GM19372 (cell line): ENCODE measurements around the gene MRPS18C.
"Not testable (repeated sequence)": the region's sequence is repeated elsewhere in the genome, so short reads cannot be mapped to it uniquely, and the experiment has no call there.

ENCODE experiments used
- ATAC-seq: cut with Tn5 transposase; IDR thresholded peaks from one replicate; pipeline ENCODE4 v1.9.1; 2021; ENCODE audit warnings: mild to moderate bottlenecking, low read depth, moderate library complexity; ENCODE audit not compliant: unreplicated experiment

Gene MRPS18C

DNA sequence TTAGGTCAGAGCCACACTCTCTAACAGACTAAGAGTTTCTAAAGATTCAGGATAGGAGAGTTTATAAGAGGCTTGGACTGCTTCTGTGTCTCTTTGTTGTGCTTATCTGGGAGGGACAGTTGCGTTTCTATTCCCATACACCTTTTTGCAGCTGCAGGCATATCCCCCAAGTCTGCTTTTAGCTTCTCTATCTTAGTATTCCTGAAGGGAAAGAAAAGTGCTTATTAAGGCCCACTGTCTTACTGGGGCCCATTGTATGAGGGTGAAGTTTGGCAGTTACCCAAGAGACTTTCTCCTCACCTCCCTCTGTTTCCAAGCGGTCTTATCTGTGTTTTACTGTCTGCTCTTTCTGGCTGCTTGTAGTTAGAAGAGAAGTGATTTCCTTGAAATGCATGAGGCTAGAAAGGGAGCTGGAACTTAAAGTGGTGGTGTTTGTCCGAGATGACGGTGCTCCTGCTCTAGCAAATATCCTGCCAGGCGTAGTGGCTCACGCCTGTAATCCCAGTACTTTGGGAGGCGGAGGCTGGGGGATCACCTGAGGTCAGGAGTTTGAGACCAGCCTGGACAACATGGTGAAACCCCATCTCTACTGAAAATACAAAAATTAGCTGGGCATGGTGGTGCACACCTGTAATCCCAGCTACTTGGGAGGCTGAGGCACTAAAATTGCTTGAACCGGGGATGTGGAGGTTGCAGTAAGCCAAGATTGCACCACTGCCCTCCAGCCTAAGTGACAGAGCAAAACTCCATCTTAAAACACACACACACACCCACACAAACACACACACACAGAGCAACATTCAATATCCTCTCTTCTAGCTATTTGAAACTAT, 40.4 kb downstream of the MRPS18C start:
- ATAC-seq = not testable (repeated sequence)

- no peak for ATAC-seq
These were observed 42.3 kb downstream of the MRPS18C start for GRCh38 chr4:83498187-83498586.

GRCh38 chr4:83501671-83502070, 45.8 kb downstream of the MRPS18C start:
- not testable (repeated sequence) for ATAC-seq

DNA sequence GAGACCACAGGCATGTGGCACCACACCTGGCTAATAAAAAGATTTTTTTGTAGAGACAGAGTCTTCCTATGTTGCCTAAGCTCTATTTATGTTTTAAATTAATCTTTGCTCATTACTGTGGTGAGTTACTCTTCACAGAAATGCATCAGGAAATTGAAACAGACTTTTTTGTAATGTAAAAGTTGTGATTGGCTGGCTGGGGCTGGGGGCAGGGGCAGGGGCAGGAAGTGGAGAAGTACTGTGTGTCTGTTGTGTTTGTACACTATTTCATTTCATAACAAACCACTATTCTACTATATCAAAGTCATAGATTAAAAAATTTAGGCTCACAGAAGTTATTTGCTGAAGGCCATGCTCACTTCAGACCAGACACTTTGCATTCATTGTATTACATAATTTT, 48.1 kb downstream of the MRPS18C start:
- ATAC-seq = no peak

GRCh38 chr4:83504503-83504902, 48.6 kb downstream of the MRPS18C start:
- no peak for ATAC-seq

DNA sequence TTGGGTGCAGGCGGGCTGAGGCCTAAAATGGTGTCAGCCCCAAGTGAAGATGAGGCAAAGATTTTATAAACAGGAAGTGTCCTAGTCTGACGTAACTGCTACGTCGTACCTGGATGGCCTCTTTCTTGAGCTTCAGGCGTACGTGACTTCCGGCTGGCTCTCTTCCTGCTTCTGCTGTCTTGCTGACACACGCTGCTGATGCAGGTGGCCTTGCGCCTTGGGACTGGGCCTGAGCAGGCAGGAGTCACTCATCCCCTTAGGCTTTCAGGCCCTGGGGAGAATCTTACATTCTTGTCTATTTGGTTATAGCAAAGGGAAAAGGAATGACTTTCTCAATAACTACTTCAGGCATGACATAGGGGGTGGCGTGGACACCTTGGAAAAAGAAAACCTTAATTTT, 49.1 kb downstream of the MRPS18C start:
- no peak for ATAC-seq

- not testable (repeated sequence) for ATAC-seq
These were observed 53.3 kb downstream of the MRPS18C start for GRCh38 chr4:83509156-83509585.

- no peak for ATAC-seq
These were observed 54.6 kb downstream of the MRPS18C start for GRCh38 chr4:83510442-83510841.
